ENCODE data around the gene SLC9A8.
A peak's percentile ranks its signal among the peaks of the same experiment; 100 is the strongest.
"Not testable (repeated sequence)": the region's sequence is repeated elsewhere in the genome, so short reads cannot be mapped to it uniquely, and the experiment has no call there.

SLC9A8 gene

GRCh38 chr20:49812507-49813304, at the start of gene SLC9A8:
Gene SLC9A8, plus strand, starts transcription at chr20:49812828. Its CDS starts 95 bp downstream, at chr20:49812923.
- DNase-seq, result peak; percentile 94

DNA sequence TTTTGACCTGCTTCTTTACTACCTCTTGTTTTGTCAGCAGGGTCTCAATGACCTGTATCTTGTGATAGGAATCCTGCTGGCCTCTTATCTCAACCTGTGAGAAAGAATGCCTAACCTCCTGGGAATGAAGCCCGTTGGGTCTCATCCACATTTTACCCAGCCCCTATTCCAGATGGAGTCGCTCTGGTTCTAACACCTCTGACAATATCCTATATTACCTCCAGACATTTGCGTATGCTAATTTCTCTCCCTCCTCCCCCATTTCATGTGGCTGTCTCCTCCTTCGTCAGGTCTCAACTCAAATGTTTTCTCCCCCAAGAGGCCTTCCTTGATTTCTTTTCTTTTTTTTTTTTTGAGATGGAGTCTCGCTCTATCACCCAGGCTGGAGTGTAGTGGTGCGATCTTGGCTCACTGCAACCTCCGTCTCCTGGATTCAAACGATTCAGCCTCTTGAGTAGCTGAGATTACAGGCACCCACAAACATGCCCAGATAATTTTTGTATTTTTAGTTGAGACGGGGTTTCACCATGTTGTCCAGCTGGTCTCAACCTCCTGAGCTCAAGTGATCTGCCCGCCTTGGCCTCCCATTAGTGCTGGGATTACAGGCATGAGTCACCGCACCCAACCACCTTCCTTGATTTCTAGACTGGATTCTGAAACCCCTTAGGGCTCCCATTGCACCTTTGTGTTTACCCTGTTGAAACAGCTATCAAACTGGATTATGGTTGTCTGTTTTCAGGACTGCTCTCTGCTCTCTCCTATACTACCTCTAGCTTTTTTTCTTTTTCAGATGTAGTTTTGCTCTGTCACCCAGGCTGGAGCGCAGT, 49.5 kb upstream of the SLC9A8 start:
- DNase-seq, result no peak

- no peak for DNase-seq
Measured at GRCh38 chr20:49765413-49765736, 47.3 kb upstream of the SLC9A8 start.

- no peak for DNase-seq
Measured at GRCh38 chr20:49765846-49766541, 46.6 kb upstream of the SLC9A8 start.

DNA sequence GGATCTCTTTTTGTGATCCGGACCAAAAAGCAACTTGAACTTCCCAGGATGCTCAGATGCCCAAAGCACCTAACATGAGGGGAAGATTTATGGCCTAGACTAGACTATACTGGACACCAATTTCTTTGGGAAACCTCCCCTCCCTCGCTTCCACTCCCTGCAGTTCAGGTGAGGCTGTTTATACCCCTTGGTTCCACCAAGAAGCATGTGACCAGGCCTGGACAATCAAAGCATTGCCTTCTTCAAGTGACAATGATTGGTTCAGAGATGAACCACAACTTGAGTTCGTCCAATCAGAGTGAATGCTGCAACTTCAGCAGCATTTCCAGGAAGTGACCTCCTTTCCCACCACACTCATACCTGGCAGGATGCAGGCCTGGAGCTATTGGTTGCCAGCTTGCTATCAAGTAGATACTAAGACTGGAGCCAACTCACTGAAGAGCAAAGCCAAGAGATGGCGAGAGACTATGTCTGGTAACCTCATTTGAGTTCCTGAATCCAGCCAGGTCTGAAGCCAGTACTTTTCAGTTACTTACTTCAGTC, 45.6 kb upstream of the SLC9A8 start:
- no peak for DNase-seq

DNA sequence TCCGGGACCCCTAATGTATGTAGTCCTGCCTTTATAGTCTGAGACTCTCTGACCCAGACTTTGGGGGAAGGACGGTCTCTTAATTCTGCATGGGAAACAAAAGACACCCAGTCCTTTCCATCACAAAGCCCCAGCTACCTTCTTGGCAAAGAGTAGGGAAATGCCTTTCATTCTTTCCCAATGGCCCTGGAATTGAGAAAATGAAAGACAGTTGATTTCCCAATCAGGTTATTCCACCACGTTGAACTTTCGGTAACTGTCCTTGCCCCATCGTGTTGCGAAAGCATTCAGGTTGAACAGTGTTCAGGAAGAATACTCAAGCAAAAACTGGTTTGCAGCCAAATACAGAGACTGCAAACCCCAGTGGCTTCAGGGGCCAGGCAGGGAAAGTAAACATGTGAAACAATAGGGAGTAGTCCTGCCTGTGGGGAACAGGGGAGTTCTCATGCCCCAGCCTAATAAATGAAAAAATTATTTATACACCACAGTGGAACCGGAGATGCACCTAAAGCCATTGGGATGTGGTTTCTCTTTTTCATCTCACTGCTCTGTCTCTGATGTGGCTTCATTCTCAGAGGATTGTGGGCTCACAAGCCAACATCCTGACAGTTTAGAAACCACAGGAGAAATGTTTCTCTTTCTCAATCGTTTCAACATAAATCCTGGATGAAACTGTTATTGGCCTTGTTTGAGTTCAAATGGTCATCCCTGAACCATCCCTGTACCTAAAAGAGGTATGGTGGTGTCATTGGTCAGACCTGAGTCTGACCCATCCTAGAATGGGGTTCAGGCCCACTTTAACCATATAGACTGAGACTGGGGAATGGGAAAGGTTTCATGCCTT, 44.2 kb upstream of the SLC9A8 start:
- DNase-seq, result no peak

- DNase-seq, result no peak
Measured at GRCh38 chr20:49769048-49769581, 43.5 kb upstream of the SLC9A8 start.

DNA sequence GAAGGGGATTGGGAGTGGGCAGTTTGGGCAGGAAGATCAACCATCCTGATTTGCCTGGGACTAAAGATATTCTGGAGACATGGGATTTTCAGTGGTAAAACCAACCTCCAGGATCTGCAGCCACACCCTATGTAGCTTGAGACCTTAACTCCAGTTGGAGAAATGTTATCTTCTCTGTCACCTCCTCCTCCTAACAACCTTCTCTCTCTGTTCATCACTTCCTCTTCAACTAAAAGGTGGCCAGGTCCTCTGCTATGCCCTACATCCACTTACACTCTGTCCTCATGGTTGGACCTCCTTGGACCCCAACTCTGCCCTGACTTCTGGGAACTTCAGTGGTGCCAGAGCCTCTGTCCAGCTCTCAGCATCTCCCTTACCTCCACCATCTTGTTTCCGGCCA, 42.0 kb upstream of the SLC9A8 start:
- DNase-seq, result no peak

DNA sequence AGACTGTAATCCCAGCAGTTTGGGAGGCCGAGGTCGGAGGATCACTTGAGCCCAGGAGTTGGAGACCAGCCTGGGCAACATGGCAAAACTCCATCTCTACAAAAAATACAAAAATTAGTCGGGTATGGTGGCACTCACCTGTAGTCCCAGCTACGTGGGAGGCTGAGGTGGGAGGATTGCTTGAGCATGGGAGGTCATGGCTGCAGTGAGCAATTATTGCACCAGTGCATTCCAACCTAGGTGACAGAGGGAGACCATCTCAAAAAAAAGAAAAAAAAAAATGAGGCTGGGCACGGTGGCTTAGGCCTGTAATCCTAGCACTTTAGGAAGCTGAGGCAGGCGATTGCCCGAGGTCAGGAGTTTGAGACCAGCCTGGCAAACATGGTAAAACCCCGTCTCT, 38.4 kb upstream of the SLC9A8 start:
- not testable (repeated sequence) for DNase-seq

DNA sequence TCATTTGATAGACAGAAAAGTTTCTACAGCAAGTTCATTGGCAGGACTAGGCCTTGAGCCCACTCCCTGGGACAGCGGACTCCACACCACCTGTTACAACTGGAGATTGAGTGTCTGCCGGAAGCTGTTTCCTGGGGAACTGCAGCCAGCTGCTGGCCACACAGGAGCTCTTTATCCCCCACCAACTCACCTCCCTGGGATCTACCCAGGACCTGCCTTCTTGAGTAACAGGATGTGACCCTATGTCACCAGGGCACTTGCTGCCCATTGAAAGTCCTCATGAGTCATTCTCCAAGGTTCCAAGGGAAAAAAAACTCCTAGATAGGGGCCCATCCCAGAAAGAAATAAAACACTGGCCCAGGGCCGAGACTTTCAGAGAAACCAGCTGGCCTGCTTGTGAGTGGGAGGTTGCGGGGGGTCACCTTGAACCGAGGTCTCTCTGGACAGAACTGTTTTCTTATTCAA, 37.4 kb upstream of the SLC9A8 start:
- no peak for DNase-seq

GRCh38 chr20:49779972-49780371, 32.7 kb upstream of the SLC9A8 start:
- no peak for DNase-seq

DNA sequence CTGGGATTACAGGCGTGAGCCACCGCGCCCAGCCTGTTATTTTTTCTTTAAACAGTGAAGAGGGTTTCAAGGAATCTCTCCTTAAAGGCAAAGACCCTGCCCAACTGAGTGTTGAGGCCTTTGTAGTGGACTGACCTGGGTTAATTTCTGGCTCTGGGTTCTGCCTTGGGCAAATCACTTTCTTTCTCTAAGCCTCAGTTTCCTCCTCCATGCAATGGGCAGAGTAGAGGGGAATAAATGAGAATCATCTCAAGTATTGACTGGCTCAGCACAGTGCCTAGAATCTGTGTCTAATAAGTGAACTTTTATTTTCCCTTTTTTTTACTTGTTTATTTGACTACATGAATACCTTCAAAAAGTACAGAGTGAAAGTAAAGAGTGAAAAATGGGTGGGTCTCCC, 31.0 kb upstream of the SLC9A8 start:
- no peak for DNase-seq

GRCh38 chr20:49782439-49782838, 30.2 kb upstream of the SLC9A8 start:
- DNase-seq, result not testable (repeated sequence)

DNA sequence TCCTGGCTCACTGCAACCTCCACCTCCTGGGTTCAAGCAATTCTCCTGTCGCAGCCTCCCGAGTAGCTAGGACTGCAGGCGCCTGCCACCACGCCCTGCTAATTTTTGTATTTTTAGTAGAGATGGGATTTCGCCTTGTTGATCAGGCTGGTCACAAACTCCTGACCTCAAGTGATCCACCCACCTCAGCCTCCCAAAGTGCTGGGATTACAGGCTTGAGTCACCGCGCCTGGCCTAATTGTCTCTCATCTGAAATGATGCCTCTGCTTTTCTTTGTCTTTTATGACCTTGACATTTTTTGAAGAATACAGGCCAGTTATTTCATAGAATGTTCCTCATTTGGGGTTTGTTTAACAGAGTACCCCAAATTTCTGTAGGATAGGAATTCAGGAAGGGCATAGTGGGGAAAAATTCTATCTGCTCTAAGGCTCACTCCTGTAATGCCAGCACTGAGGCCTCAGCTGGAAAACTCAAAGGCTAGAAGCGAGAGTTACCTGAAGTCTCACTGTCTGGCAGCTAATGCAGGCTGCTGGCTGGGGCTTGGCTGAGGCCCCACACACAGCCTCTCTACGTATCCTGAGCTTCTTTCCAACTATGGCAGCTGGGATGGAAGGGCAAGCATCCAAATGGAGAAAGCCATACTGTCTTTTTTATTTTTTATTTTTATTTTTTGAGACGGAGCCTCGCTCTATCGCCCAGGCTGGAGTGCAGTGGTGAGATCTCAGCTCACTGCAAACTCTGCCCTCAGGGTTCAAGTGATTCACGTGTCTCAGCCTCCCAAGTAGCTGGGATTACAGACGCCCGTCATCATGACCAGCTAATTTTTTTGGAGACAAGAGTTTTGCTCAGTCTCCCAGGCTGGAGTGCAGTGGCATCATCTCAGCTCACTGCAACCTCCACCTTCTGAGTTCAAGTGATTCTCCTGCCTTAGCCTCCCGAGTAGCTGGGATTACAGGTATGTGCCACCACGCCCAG, 29.3 kb upstream of the SLC9A8 start:
- DNase-seq, result not testable (repeated sequence)

GRCh38 chr20:49784291-49784690, 28.3 kb upstream of the SLC9A8 start:
- no peak for DNase-seq

DNA sequence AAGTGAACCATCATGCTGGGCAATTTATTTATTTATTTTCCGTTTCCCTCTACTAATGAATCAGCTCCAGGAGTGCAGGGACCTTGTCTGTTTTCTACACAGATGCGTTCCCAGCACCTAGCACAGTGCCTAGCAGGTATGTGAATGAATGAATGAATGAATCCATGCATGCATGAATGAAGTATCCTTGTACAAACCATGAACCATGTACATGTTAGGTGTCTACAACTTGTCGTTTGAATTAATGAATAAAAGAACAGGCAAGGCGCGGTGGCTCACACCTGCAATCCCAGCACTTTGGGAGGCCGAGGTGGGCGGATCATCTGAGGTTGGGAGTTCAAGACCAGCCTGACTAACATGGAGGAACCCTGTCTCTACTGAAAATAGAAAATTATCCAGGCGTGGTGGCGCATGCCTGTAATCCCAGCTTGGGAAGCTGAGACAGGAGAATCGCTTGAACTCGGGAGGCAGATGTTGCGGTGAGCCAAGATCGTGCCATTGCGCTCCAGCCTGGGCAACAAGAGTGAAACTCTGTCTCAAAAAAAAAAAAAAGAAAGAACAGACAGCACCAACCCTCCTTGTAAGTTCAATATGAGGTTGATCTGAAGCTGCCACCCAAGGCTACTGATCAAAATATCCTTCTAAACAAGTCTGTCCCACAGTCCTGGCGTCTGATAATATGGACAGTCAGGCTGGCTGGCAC, 27.3 kb upstream of the SLC9A8 start:
- DNase-seq, result no peak

DNA sequence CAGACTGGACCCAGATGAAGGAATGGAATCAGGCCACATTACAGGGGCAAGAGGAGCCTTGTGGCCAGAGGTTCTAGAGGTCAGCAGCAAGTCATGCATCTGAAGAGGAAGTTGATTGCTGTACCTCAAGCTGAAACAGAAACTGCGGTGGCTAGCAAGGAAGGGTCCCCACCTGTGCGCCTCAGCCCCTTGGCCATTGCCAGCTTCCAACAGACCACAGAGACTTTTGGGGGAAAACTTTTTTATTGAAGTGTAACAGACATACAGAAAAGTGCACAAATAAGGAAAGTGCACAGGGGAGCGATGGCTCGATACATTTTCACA, 26.8 kb upstream of the SLC9A8 start:
- DNase-seq, result no peak

GRCh38 chr20:49786196-49786595, 26.4 kb upstream of the SLC9A8 start:
- DNase-seq, result no peak

- no peak for DNase-seq
Measured at GRCh38 chr20:49786668-49787370, 25.8 kb upstream of the SLC9A8 start.
